ENCODE results near the gene MAS1. TPM values are rescaled to one million over a fixed set of nuclear protein-coding genes. Genes with fewer than 3 reads are reported as not detected.

MAS1 gene
- total RNA-seq, 1 experiment from 2014 or later, result not detected

DNA sequence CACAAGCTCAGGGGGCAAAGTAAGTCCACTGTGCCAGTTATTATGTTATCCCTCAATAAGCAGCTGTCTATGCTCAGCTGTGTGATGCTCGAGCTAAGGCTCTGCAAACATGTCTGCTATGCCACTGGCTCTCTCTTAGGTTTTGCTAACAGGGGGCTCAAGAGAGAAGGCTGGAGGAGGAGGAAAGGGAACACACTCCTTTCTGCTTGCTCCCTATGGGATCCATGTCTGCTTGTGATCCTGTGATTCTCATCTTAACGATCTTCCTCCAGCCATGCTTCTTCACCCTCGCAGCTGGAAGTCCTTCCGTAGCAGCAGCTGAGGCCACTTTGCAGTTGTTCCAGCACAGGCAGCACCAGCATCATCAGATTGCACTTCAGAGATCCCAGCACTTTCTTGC lies 41.1 kb downstream of the MAS1 start:
- Mint-ChIP-seq H3K36me3 (ENCODE audit: insufficient read depth, unreplicated experiment) (no peaks in the 10 kb centered on the region), H3K4me1 (ENCODE audit: low read depth, unreplicated experiment) (no peaks in the 10 kb centered on the region), H3K9me3 (ENCODE audit: unreplicated experiment) (no peaks in the 10 kb centered on the region), H3K27me3 (ENCODE audit: insufficient read depth, unreplicated experiment) (peaks cover 5% of the 10 kb centered on the region), H3K4me3 (ENCODE audit: unreplicated experiment) (no peak overlapping the region), H3K27ac (ENCODE audit: unreplicated experiment) (no peak overlapping the region)
- BruUV-seq (replicated peaks), result no TSS peak
- POLR2A ChIA-PET, result no interaction called here
- TF ChIP-seq, protein P1, sequence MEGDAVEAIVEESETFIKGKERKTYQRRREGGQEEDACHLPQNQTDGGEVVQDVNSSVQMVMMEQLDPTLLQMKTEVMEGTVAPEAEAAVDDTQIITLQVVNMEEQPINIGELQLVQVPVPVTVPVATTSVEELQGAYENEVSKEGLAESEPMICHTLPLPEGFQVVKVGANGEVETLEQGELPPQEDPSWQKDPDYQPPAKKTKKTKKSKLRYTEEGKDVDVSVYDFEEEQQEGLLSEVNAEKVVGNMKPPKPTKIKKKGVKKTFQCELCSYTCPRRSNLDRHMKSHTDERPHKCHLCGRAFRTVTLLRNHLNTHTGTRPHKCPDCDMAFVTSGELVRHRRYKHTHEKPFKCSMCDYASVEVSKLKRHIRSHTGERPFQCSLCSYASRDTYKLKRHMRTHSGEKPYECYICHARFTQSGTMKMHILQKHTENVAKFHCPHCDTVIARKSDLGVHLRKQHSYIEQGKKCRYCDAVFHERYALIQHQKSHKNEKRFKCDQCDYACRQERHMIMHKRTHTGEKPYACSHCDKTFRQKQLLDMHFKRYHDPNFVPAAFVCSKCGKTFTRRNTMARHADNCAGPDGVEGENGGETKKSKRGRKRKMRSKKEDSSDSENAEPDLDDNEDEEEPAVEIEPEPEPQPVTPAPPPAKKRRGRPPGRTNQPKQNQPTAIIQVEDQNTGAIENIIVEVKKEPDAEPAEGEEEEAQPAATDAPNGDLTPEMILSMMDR (IDR thresholded peaks at IDR 0.05; ENCODE audit: insufficient read depth in 1 of 2, low read depth in 1 of 2, low read length in 1 of 2, severe bottlenecking in 1 of 2, unreplicated experiment in 1 of 2), result no peak
- Histone ChIP-seq H3K4me1 (no peaks in the 10 kb centered on the region), H3K4me3 (ENCODE audit: low read depth, low read length) (no peak overlapping the region), H3K27me3 (replicated peaks; ENCODE audit: control insufficient read depth, insufficient read depth, low read length) (peaks cover 2% of the 10 kb centered on the region; the same call in 1 of the 2 replicates), H3K36me3 (ENCODE audit: control insufficient read depth, insufficient read depth, low read length) (no peaks in the 10 kb centered on the region), H3K9me3 (0 out of 2 replicates have a peak, but pooled peaks cover 4% of the 10 kb centered on the region)
- no peak for DNase-seq
- intact Hi-C loops (cut with micrococcal nuclease; ENCODE audit: unreplicated experiment), result no loop called here
- CTCF ChIA-PET, result no interaction called here

DNA sequence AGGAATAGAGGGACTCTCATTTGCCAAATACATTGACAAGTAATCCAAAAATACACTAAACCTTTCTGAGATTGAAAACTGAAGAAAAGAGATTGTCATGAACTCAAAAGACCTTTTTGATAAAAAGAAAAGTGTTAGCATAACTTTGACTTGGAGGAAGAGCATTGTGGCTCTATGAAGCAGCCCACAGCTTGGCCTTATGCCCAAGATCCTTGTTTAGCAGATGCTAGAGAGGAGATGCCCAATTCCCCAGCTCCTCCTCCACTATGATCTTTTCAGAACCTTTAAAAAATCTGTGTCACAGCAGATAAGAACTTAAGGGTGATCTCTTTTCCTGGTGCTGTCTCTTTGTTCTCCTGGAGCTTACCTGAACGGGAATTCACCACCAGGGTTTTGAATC lies 42.3 kb downstream of the MAS1 start:
- no peaks in the 10 kb centered on the region for H3K36me3 ChIP-seq (ENCODE audit: control insufficient read depth, insufficient read depth, low read length)
- H3K27me3 ChIP-seq (replicated peaks; ENCODE audit: control insufficient read depth, insufficient read depth, low read length), result peaks cover 2% of the 10 kb centered on the region; the same call in 1 of the 2 replicates
- H3K4me3 ChIP-seq (ENCODE audit: low read depth, low read length), result no peak overlapping the region
- TF ChIP-seq, protein P1 (IDR thresholded peaks at IDR 0.05; ENCODE audit: insufficient read depth in 1 of 2, low read depth in 1 of 2, low read length in 1 of 2, severe bottlenecking in 1 of 2, unreplicated experiment in 1 of 2), result no peak
- no peak overlapping the region for H3K27ac Mint-ChIP-seq (ENCODE audit: unreplicated experiment)
- DNase-seq, result no peak
- intact Hi-C loops (cut with micrococcal nuclease; ENCODE audit: unreplicated experiment), result no loop called here
- no peaks in the 10 kb centered on the region for H3K4me1 Mint-ChIP-seq (ENCODE audit: low read depth, unreplicated experiment)
- no TSS peak for BruUV-seq (replicated peaks)
- ChIA-PET POLR2A (no interaction called here), CTCF (no interaction called here)
- 0 out of 2 replicates have a peak, but pooled peaks cover 4% of the 10 kb centered on the region for H3K9me3 ChIP-seq
- H3K27me3 Mint-ChIP-seq (ENCODE audit: insufficient read depth, unreplicated experiment), result peaks cover 8% of the 10 kb centered on the region
- H3K4me3 Mint-ChIP-seq (ENCODE audit: unreplicated experiment), result no peak overlapping the region
- no peaks in the 10 kb centered on the region for H3K9me3 Mint-ChIP-seq (ENCODE audit: unreplicated experiment)
- no peaks in the 10 kb centered on the region for H3K36me3 Mint-ChIP-seq (ENCODE audit: insufficient read depth, unreplicated experiment)
- no peaks in the 10 kb centered on the region for H3K4me1 ChIP-seq

DNA sequence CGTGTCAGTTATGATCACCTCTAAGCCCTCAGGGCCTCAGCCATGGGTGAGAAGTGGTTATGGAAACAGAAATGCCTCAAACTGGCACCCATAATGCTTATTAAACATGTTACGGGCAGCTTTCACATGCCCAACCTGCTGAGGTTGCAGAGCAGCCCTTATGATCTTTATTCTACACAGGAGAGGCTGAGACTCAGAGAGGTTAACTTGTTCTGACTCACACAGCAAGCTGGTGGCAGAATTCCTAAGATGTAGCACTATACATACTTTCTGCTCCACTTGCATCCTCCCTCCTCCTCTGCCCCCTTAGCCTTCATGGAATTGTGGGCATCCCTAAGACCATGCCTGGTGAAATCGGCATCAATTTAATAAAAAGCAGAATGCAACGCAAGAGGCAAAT lies 43.4 kb downstream of the MAS1 start:
- BruUV-seq (replicated peaks), result no TSS peak
- Histone ChIP-seq H3K9me3 (0 out of 2 replicates have a peak, but pooled peaks cover 4% of the 10 kb centered on the region), H3K36me3 (ENCODE audit: control insufficient read depth, insufficient read depth, low read length) (no peaks in the 10 kb centered on the region), H3K4me1 (no peaks in the 10 kb centered on the region), H3K4me3 (ENCODE audit: low read depth, low read length) (no peak overlapping the region), H3K27me3 (replicated peaks; ENCODE audit: control insufficient read depth, insufficient read depth, low read length) (peaks cover 2% of the 10 kb centered on the region; the same call in 1 of the 2 replicates)
- DNase-seq, result no peak
- H3K4me1 Mint-ChIP-seq (ENCODE audit: low read depth, unreplicated experiment), result no peaks in the 10 kb centered on the region
- intact Hi-C loops (cut with micrococcal nuclease; ENCODE audit: unreplicated experiment), result no loop called here
- no peaks in the 10 kb centered on the region for H3K9me3 Mint-ChIP-seq (ENCODE audit: unreplicated experiment)
- H3K4me3 Mint-ChIP-seq (ENCODE audit: unreplicated experiment), result no peak overlapping the region
- H3K36me3 Mint-ChIP-seq (ENCODE audit: insufficient read depth, unreplicated experiment), result no peaks in the 10 kb centered on the region
- TF ChIP-seq, protein P1 (IDR thresholded peaks at IDR 0.05; ENCODE audit: insufficient read depth in 1 of 2, low read depth in 1 of 2, low read length in 1 of 2, severe bottlenecking in 1 of 2, unreplicated experiment in 1 of 2), result no peak
- ChIA-PET CTCF (no interaction called here), POLR2A (no interaction called here)
- peaks cover 14% of the 10 kb centered on the region for H3K27me3 Mint-ChIP-seq (ENCODE audit: insufficient read depth, unreplicated experiment)
- H3K27ac Mint-ChIP-seq (ENCODE audit: unreplicated experiment), result no peak overlapping the region
